HEK293 (cell line): Measurements from ENCODE around the gene KRT73.

Experiments
- CTCF ChIA-PET: fragments of 350-600 bp; formaldehyde crosslinking; extraction: SDS; loops from one replicate; lab custom pipeline; 2021; ENCODE audit warnings: antibody characterized with exemption; lab: Yijun Ruan, JAX
- POLR2A ChIA-PET: fragments of 300-600 bp; formaldehyde crosslinking; extraction: SDS; loops from one replicate; lab custom pipeline; 2020; ENCODE audit warnings: antibody characterized with exemption, inconsistent platforms; lab: Yijun Ruan, JAX
- H3K27ac ChIP-seq: fragments of 200-500 bp; sonication (Bioruptor generic); 2 replicates; pipeline ENCODE4 v1.5.1; 2014; ENCODE audit warnings: low read depth, low read length, control low read depth, inconsistent platforms; ENCODE audit errors: extremely low read depth
- H3K36me3 ChIP-seq, 2 experiments: fragments of 200-500 bp in 1 of 2; sonication (Bioruptor generic) in 1 of 2; 1 replicate in 1 of 2; 2 replicates in 1 of 2; pipeline ENCODE4 v1.5.1; 2014 to 2017; ENCODE audit warnings: inconsistent platforms in 2 of 2, low read length in 2 of 2; ENCODE audit not compliant: control insufficient read depth in 2 of 2, insufficient read depth in 1 of 2
- H3K4me1 ChIP-seq: fragments of 200-500 bp; sonication (Bioruptor generic); 2 replicates; pipeline ENCODE4 v1.5.1; 2014; ENCODE audit warnings: mild to moderate bottlenecking, low read length, inconsistent platforms; ENCODE audit not compliant: control insufficient read depth, insufficient read depth
- H3K4me3 ChIP-seq: 2 replicates; pipeline ENCODE4 v1.5.1; 2011; ENCODE audit warnings: low read depth, mild to moderate bottlenecking, control low read depth, low read length, moderate library complexity
- H3K9me3 ChIP-seq: fragments of 200-500 bp; sonication (Bioruptor generic); 2 replicates; pipeline ENCODE4 v1.5.1; 2014; ENCODE audit warnings: low read depth, low read length, inconsistent platforms; ENCODE audit not compliant: control insufficient read depth, insufficient read depth
- AEBP2 ChIP-seq: fragments of 450-650 bp; formaldehyde crosslinking; IDR thresholded peaks from 2 replicates; pipeline ENCODE4 v1.5.1; 2016; ENCODE audit warnings: missing biosample characterization, missing genetic modification characterization, borderline replicate concordance
- BCL11B ChIP-seq: fragments of 450-650 bp; formaldehyde crosslinking; IDR thresholded peaks from 2 replicates; pipeline ENCODE4 v1.5.1; 2016; ENCODE audit warnings: low read depth, missing biosample characterization, missing genetic modification characterization
- GLI4 ChIP-seq: fragments of 450-650 bp; formaldehyde crosslinking; IDR thresholded peaks from 2 replicates; pipeline ENCODE4 v1.5.1; 2016; ENCODE audit warnings: missing biosample characterization, missing genetic modification characterization
- KLF1 ChIP-seq: fragments of 450-650 bp; formaldehyde crosslinking; IDR thresholded peaks from 2 replicates; pipeline ENCODE4 v1.5.1; 2016; ENCODE audit warnings: missing biosample characterization, missing genetic modification characterization
- KLF7 ChIP-seq: fragments of 450-650 bp; formaldehyde crosslinking; IDR thresholded peaks from 2 replicates; pipeline ENCODE4 v1.5.1; 2016; ENCODE audit warnings: missing biosample characterization, missing genetic modification characterization, borderline replicate concordance
- TCF7L2 ChIP-seq: IDR thresholded peaks from 2 replicates; pipeline ENCODE4 v1.6.1; 2011; ENCODE audit warnings: low read depth, mild to moderate bottlenecking, inconsistent platforms, low read length, moderate library complexity, borderline replicate concordance
- WT1 ChIP-seq: fragments of 450-650 bp; formaldehyde crosslinking; IDR thresholded peaks from 2 replicates; pipeline ENCODE4 v1.5.1; 2016; ENCODE audit warnings: missing biosample characterization, missing genetic modification characterization
- ZEB2 ChIP-seq: fragments of 450-650 bp; formaldehyde crosslinking; IDR thresholded peaks from 2 replicates; pipeline ENCODE4 v1.5.1; 2016; ENCODE audit warnings: missing biosample characterization, missing genetic modification characterization
- ZNF114 ChIP-seq: fragments of 450-650 bp; formaldehyde crosslinking; IDR thresholded peaks from 2 replicates; pipeline ENCODE4 v1.5.0; 2017; ENCODE audit warnings: missing biosample characterization, missing genetic modification characterization
- ZNF157 ChIP-seq: fragments of 450-650 bp; formaldehyde crosslinking; IDR thresholded peaks from 2 replicates; pipeline ENCODE4 v1.5.1; 2016; ENCODE audit warnings: missing biosample characterization, missing genetic modification characterization
- ZNF175 ChIP-seq: fragments of 450-650 bp; formaldehyde crosslinking; IDR thresholded peaks from 2 replicates; pipeline ENCODE4 v1.5.1; 2016; ENCODE audit warnings: missing biosample characterization, missing genetic modification characterization
- ZNF239 ChIP-seq: fragments of 450-650 bp; formaldehyde crosslinking; IDR thresholded peaks from 2 replicates; pipeline ENCODE4 v1.5.1; 2016; ENCODE audit warnings: missing biosample characterization, missing genetic modification characterization
- ZNF324 ChIP-seq: fragments of 450-650 bp; formaldehyde crosslinking; IDR thresholded peaks from 2 replicates; pipeline ENCODE4 v1.5.1; 2016; ENCODE audit warnings: missing biosample characterization, missing genetic modification characterization
- ZNF350 ChIP-seq: fragments of 450-650 bp; formaldehyde crosslinking; IDR thresholded peaks from 2 replicates; pipeline ENCODE4 v1.5.0; 2017; ENCODE audit warnings: missing biosample characterization, mild to moderate bottlenecking, missing genetic modification characterization
- ZNF398 ChIP-seq: fragments of 450-650 bp; formaldehyde crosslinking; IDR thresholded peaks from 2 replicates; pipeline ENCODE4 v1.5.1; 2017; ENCODE audit warnings: missing biosample characterization, missing genetic modification characterization
- ZNF416 ChIP-seq: fragments of 450-650 bp; formaldehyde crosslinking; IDR thresholded peaks from 2 replicates; pipeline ENCODE4 v1.5.1; 2016; ENCODE audit warnings: missing biosample characterization, missing genetic modification characterization
- ZNF501 ChIP-seq: fragments of 450-650 bp; formaldehyde crosslinking; IDR thresholded peaks from 2 replicates; pipeline ENCODE4 v1.5.1; 2016; ENCODE audit warnings: missing biosample characterization, missing genetic modification characterization
- ZNF530 ChIP-seq: fragments of 450-650 bp; formaldehyde crosslinking; IDR thresholded peaks from 2 replicates; pipeline ENCODE4 v1.5.1; 2016; ENCODE audit warnings: low read depth, missing biosample characterization, missing genetic modification characterization
- ZNF561 ChIP-seq: fragments of 450-650 bp; IDR thresholded peaks from 2 replicates; pipeline ENCODE4 v1.5.1; 2018; ENCODE audit warnings: missing biosample characterization, missing genetic modification characterization, borderline replicate concordance
- ZNF660 ChIP-seq: fragments of 450-650 bp; IDR thresholded peaks from 2 replicates; pipeline ENCODE4 v1.5.1; 2018; ENCODE audit warnings: missing biosample characterization, mild to moderate bottlenecking, missing genetic modification characterization

KRT73 gene

GRCh38 chr12:52636189-52636588, 17.8 kb upstream of the KRT73 start (continued):
- no peak for TF ChIP-seq ZNF501 (tag by site-specific recombination)

- ChIA-PET POLR2A (interaction anchor here (0.6 kb wide), 1 partner anchor 490 kb away, joined by 3 read pairs; no protein-coding TSS in a partner anchor), CTCF (interaction anchor here (1.0 to 1.6 kb wide), 2 partner anchors 246 to 261 kb away, joined by 4 read pairs; no protein-coding TSS in a partner anchor)
- Histone ChIP-seq H3K9me3 (no peaks in the 10 kb centered on the region), H3K36me3 (no peaks in the 10 kb centered on the region), H3K4me3 (no peak overlapping the region), H3K27ac (no peak overlapping the region), H3K4me1 (no peaks in the 10 kb centered on the region; the same call in 1 of the 2 replicates)
- no peak for TF ChIP-seq KLF1 (tag by site-specific recombination)
- no peak for TF ChIP-seq KLF7 (tag by site-specific recombination)
- no peak for TF ChIP-seq WT1
- TF ChIP-seq TCF7L2, result no peak
- TF ChIP-seq ZNF416 (tag by site-specific recombination), result no peak
- TF ChIP-seq ZNF350, result no peak
These were observed 16.1 kb upstream of the KRT73 start for GRCh38 chr12:52634266-52635056.

- H3K36me3 ChIP-seq, result no peaks in the 10 kb centered on the region
- TF ChIP-seq ZNF660 (tag by site-specific recombination), result no peak
- no peak for TF ChIP-seq AEBP2 (tag by site-specific recombination)
- no peak for TF ChIP-seq ZNF530 (tag by site-specific recombination)
- no peak overlapping the region for H3K4me3 ChIP-seq
- H3K4me1 ChIP-seq, result no peaks in the 10 kb centered on the region; the same call in 1 of the 2 replicates
- H3K27ac ChIP-seq, result no peak overlapping the region
- POLR2A ChIA-PET, result interaction anchor here (0.6 kb wide), 1 partner anchor 489 kb away, joined by 3 read pairs; no protein-coding TSS in a partner anchor
- no peaks in the 10 kb centered on the region for H3K9me3 ChIP-seq
- CTCF ChIA-PET, result interaction anchor here (1.0 to 1.6 kb wide), 2 partner anchors 247 to 260 kb away, joined by 4 read pairs; no protein-coding TSS in a partner anchor
These were observed 15.0 kb upstream of the KRT73 start for GRCh38 chr12:52633383-52633782.

GRCh38 chr12:52632656-52633055, 14.3 kb upstream of the KRT73 start:
- Histone ChIP-seq H3K4me3 (no peak overlapping the region), H3K4me1 (no peaks in the 10 kb centered on the region; the same call in 1 of the 2 replicates), H3K27ac (no peak overlapping the region), H3K36me3 (no peaks in the 10 kb centered on the region), H3K9me3 (no peaks in the 10 kb centered on the region)
- CTCF ChIA-PET, result interaction anchor here (0.7 to 1.6 kb wide), 2 partner anchors 259 to 555 kb away, joined by 3 to 4 read pairs; no protein-coding TSS in a partner anchor
- POLR2A ChIA-PET, result no interaction called here
- no peak for TF ChIP-seq GLI4

GRCh38 chr12:52631676-52632459, 13.5 kb upstream of the KRT73 start:
- no peaks in the 10 kb centered on the region for H3K36me3 ChIP-seq
- no peak overlapping the region for H3K27ac ChIP-seq
- H3K4me1 ChIP-seq, result no peaks in the 10 kb centered on the region; the same call in 1 of the 2 replicates
- POLR2A ChIA-PET, result no interaction called here
- no peaks in the 10 kb centered on the region for H3K9me3 ChIP-seq
- CTCF ChIA-PET, result no interaction called here
- no peak overlapping the region for H3K4me3 ChIP-seq
- TF ChIP-seq ZNF324 (tag by site-specific recombination) (no peak), ZNF114 (no peak), BCL11B (tag by site-specific recombination) (no peak), ZEB2 (tag by site-specific recombination) (no peak), ZNF398 (tag by site-specific recombination) (no peak), ZNF561 (no peak), ZNF239 (tag by site-specific recombination) (no peak), ZNF157 (tag by site-specific recombination) (no peak), ZNF175 (no peak)
